Measurements from ENCODE around the gene SORCS2.

DNA sequence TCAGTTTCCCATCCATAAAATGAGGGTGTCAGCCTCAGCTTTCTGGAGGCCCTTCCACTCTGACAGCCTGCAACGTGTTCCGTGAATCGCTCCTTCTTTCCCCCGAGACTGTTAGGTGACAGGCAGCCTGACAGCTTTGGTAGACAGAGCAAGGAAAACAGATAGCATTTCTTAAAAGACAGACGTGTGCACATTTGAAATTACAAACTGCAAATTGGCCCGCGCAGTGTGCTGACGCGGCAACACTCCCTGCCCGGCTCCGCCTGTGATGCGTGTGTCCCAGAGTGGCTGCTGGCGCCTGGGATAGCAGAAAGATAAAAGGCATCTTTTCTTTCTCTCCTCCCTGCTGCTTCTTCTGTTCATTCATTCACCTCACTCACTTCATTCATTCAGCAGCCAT, 502.0 kb downstream of the SORCS2 start:
- TF ChIP-seq EZH2 (IDR thresholded peaks at IDR 0.05; ENCODE audit: borderline replicate concordance, low read depth, low read length, severe bottlenecking): no peak
- TF ChIP-seq, protein P1, sequence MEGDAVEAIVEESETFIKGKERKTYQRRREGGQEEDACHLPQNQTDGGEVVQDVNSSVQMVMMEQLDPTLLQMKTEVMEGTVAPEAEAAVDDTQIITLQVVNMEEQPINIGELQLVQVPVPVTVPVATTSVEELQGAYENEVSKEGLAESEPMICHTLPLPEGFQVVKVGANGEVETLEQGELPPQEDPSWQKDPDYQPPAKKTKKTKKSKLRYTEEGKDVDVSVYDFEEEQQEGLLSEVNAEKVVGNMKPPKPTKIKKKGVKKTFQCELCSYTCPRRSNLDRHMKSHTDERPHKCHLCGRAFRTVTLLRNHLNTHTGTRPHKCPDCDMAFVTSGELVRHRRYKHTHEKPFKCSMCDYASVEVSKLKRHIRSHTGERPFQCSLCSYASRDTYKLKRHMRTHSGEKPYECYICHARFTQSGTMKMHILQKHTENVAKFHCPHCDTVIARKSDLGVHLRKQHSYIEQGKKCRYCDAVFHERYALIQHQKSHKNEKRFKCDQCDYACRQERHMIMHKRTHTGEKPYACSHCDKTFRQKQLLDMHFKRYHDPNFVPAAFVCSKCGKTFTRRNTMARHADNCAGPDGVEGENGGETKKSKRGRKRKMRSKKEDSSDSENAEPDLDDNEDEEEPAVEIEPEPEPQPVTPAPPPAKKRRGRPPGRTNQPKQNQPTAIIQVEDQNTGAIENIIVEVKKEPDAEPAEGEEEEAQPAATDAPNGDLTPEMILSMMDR (IDR thresholded peaks at IDR 0.05; ENCODE audit: borderline replicate concordance, extremely low read depth, low read length, poor library complexity, severe bottlenecking): no peak
